HG03066 (cell line): ENCODE data around the gene FAM156B.
A peak's percentile ranks its signal among the peaks of the same experiment; 100 is the strongest.
"Not testable (repeated sequence)": the region's sequence is repeated elsewhere in the genome, so short reads cannot be mapped to it uniquely, and the experiment has no call there.

Experiments used
- ATAC-seq: cut with Tn5 transposase; IDR thresholded peaks from one replicate; pipeline ENCODE4 v1.9.1; 2021; ENCODE audit warnings: low read depth; ENCODE audit not compliant: unreplicated experiment

FAM156B gene

GRCh38 chrX:52914704-52915103, 17.6 kb downstream of the FAM156B start:
- ATAC-seq, result not testable (repeated sequence)

GRCh38 chrX:52923781-52924241, 26.7 kb downstream of the FAM156B start:
- ATAC-seq, result peak; percentile 44

GRCh38 chrX:52930214-52930613, 33.1 kb downstream of the FAM156B start:
- not testable (repeated sequence) for ATAC-seq

GRCh38 chrX:52933213-52933612, 36.1 kb downstream of the FAM156B start:
- no peak for ATAC-seq

GRCh38 chrX:52933976-52934703, 37.0 kb downstream of the FAM156B start:
- ATAC-seq, result no peak

- ATAC-seq, result peak; percentile 96
Observed at GRCh38 chrX:52934704-52935469, 37.8 kb downstream of the FAM156B start.

GRCh38 chrX:52935470-52935784, 38.3 kb downstream of the FAM156B start:
- ATAC-seq, result peak; percentile 12

GRCh38 chrX:52940704-52941103, 43.6 kb downstream of the FAM156B start:
- not testable (repeated sequence) for ATAC-seq

- ATAC-seq, result not testable (repeated sequence)
Observed at GRCh38 chrX:52941728-52942127, 44.6 kb downstream of the FAM156B start.

GRCh38 chrX:52945838-52946494, 48.8 kb downstream of the FAM156B start:
- ATAC-seq, result not testable (repeated sequence)

GRCh38 chrX:52947501-52947900, 50.4 kb downstream of the FAM156B start:
- ATAC-seq, result not testable (repeated sequence)

- ATAC-seq, result not testable (repeated sequence)
Observed at GRCh38 chrX:52948265-52948664, 51.1 kb downstream of the FAM156B start.

GRCh38 chrX:52949325-52949724, 52.2 kb downstream of the FAM156B start:
- not testable (repeated sequence) for ATAC-seq

GRCh38 chrX:52949884-52950283, 52.8 kb downstream of the FAM156B start:
- not testable (repeated sequence) for ATAC-seq
